ENCODE data around the gene BCAS1.

The BCAS1 gene

GRCh38 chr20:54048481-54048880 is 21.9 kb downstream of the BCAS1 start:
- DNase-seq (ENCODE audit: low spot score): no peak

GRCh38 chr20:54047720-54048119 is 22.7 kb downstream of the BCAS1 start:
- no peak for DNase-seq (ENCODE audit: low spot score)

- no peak for DNase-seq (ENCODE audit: low spot score)
These were observed 23.3 kb downstream of the BCAS1 start for GRCh38 chr20:54047048-54047447.

GRCh38 chr20:54044156-54044555 is 26.2 kb downstream of the BCAS1 start:
- DNase-seq (ENCODE audit: low spot score): no peak

GRCh38 chr20:54043076-54043967 is 27.1 kb downstream of the BCAS1 start:
- DNase-seq (ENCODE audit: low spot score): no peak

GRCh38 chr20:54042021-54042420 is 28.4 kb downstream of the BCAS1 start:
- DNase-seq (ENCODE audit: low spot score): no peak

GRCh38 chr20:54041336-54041735 is 29.1 kb downstream of the BCAS1 start:
- no peak for DNase-seq (ENCODE audit: low spot score)

- no peak for DNase-seq (ENCODE audit: low spot score)
These were observed 29.9 kb downstream of the BCAS1 start for GRCh38 chr20:54040531-54040930.

- no peak for DNase-seq (ENCODE audit: low spot score)
These were observed 31.4 kb downstream of the BCAS1 start for GRCh38 chr20:54038961-54039360.

GRCh38 chr20:54037525-54037924 is 32.9 kb downstream of the BCAS1 start:
- no peak for DNase-seq (ENCODE audit: low spot score)

GRCh38 chr20:54029643-54030042 is 40.8 kb downstream of the BCAS1 start:
- no peak for DNase-seq (ENCODE audit: low spot score)

- DNase-seq (ENCODE audit: low spot score): no peak
These were observed 41.2 kb downstream of the BCAS1 start for GRCh38 chr20:54029176-54029575.

- DNase-seq (ENCODE audit: low spot score): no peak
These were observed 42.0 kb downstream of the BCAS1 start for GRCh38 chr20:54028276-54029011.

- no peak for DNase-seq (ENCODE audit: low spot score)
These were observed 42.7 kb downstream of the BCAS1 start for GRCh38 chr20:54027704-54028103.

- peak; percentile 11 for DNase-seq (ENCODE audit: low spot score)
These were observed 43.9 kb downstream of the BCAS1 start for GRCh38 chr20:54026295-54027064.

GRCh38 chr20:54025251-54025771 is 45.1 kb downstream of the BCAS1 start:
- no peak for DNase-seq (ENCODE audit: low spot score)

GRCh38 chr20:54023406-54023805 is 47.0 kb downstream of the BCAS1 start:
- DNase-seq (ENCODE audit: low spot score): no peak

- no peak for DNase-seq (ENCODE audit: low spot score)
These were observed 48.8 kb downstream of the BCAS1 start for GRCh38 chr20:54021446-54022235.

- DNase-seq (ENCODE audit: low spot score): no peak
These were observed 49.5 kb downstream of the BCAS1 start for GRCh38 chr20:54020868-54021267.

- no peak for DNase-seq (ENCODE audit: low spot score)
These were observed 50.0 kb downstream of the BCAS1 start for GRCh38 chr20:54020348-54020747.

GRCh38 chr20:54019585-54019984 is 50.8 kb downstream of the BCAS1 start:
- DNase-seq (ENCODE audit: low spot score): no peak
